Neuronal stem cell (in vitro differentiated cells): ENCODE data around the gene LRRIQ1.
A peak's percentile ranks its signal among the peaks of the same experiment; 100 is the strongest.

Experiments used
- DNase-seq: peaks from one replicate; pipeline ENCODE4 v3.0.0-alpha.2; 2013; ENCODE audit warnings: low spot score
- H2AFZ ChIP-seq: one replicate; pipeline ENCODE4 v1.6.1; 2013; ENCODE audit warnings: mild to moderate bottlenecking, low read length, inconsistent platforms
- H2AK5ac ChIP-seq: 2 replicates; pipeline ENCODE4 v1.6.1; 2013; ENCODE audit warnings: low read depth, mild to moderate bottlenecking, inconsistent platforms, low read length, moderate library complexity, mixed read lengths
- H2BK120ac ChIP-seq: 2 replicates; pipeline ENCODE4 v1.6.1; 2013; ENCODE audit warnings: low read depth, mild to moderate bottlenecking, inconsistent platforms, low read length, moderate library complexity, mixed read lengths
- H2BK12ac ChIP-seq: one replicate; pipeline ENCODE4 v1.6.1; 2013; ENCODE audit warnings: low read length, inconsistent platforms
- H2BK15ac ChIP-seq: 2 replicates; pipeline ENCODE4 v1.6.1; 2013; ENCODE audit warnings: mild to moderate bottlenecking, low read length, inconsistent platforms, mixed read lengths
- H2BK5ac ChIP-seq: one replicate; pipeline ENCODE4 v1.6.1; 2013; ENCODE audit warnings: inconsistent platforms, mild to moderate bottlenecking, low read length, moderate library complexity
- H3K14ac ChIP-seq: one replicate; pipeline ENCODE4 v1.6.1; 2013; ENCODE audit warnings: low read length, inconsistent platforms
- H3K18ac ChIP-seq: 2 replicates; pipeline ENCODE4 v1.6.1; 2013; ENCODE audit warnings: low read length, inconsistent platforms
- H3K23ac ChIP-seq: 2 replicates; pipeline ENCODE4 v1.6.1; 2013; ENCODE audit warnings: low read depth, mild to moderate bottlenecking, mixed read lengths, low read length, inconsistent platforms; ENCODE audit not compliant: poor library complexity
- H3K27ac ChIP-seq: replicated peaks from 3 replicates; pipeline ENCODE4 v1.5.1; 2013; ENCODE audit warnings: low read length, inconsistent platforms
- H3K27me3 ChIP-seq, 3 experiments: 2 replicates each; pipeline ENCODE4 v1.6.1; 2013; ENCODE audit warnings: low read length in 3 of 3, mild to moderate bottlenecking in 2 of 3, inconsistent platforms in 1 of 3, low read depth in 1 of 3, mixed read lengths in 1 of 3, moderate library complexity in 1 of 3; ENCODE audit not compliant: control insufficient read depth in 3 of 3, insufficient read depth in 3 of 3
- H3K36me3 ChIP-seq, 2 donors: replicated peaks in 1 of 2; 2 replicates each; pipeline ENCODE4 v1.6.1; 2013; ENCODE audit warnings: low read length in 2 of 2; ENCODE audit not compliant: control insufficient read depth in 2 of 2, insufficient read depth in 2 of 2
- H3K4ac ChIP-seq: 2 replicates; pipeline ENCODE4 v1.6.1; 2013; ENCODE audit warnings: inconsistent platforms, mild to moderate bottlenecking, low read length, moderate library complexity
- H3K4me1 ChIP-seq, 2 donors: 1 replicate in 1 of 2; 2 replicates in 1 of 2; pipeline ENCODE4 v1.6.1; 2013; ENCODE audit warnings: low read length in 2 of 2, low read depth in 1 of 2; ENCODE audit not compliant: control insufficient read depth in 2 of 2, insufficient read depth in 1 of 2
- H3K4me2 ChIP-seq: one replicate; pipeline ENCODE4 v1.6.1; 2013; ENCODE audit warnings: mild to moderate bottlenecking, low read length, inconsistent platforms; ENCODE audit not compliant: insufficient read depth, poor library complexity, severe bottlenecking
- H3K4me3 ChIP-seq, 2 donors: 2 replicates each; pipeline ENCODE4 v1.5.1; 2013; ENCODE audit warnings: low read length in 2 of 2, mild to moderate bottlenecking in 2 of 2, inconsistent platforms in 1 of 2, moderate library complexity in 1 of 2
- H3K79me1 ChIP-seq: one replicate; pipeline ENCODE4 v1.6.1; 2013; ENCODE audit warnings: low read depth, mild to moderate bottlenecking, inconsistent platforms, low read length, moderate library complexity
- H3K9ac ChIP-seq: one replicate; pipeline ENCODE4 v1.6.1; 2013; ENCODE audit warnings: mild to moderate bottlenecking, low read depth, low read length, inconsistent platforms; ENCODE audit not compliant: poor library complexity
- H3K9me3 ChIP-seq, 2 donors: replicated peaks in 1 of 2; 2 replicates each; pipeline versions ENCODE3 to v1.6.1; 2013; ENCODE audit warnings: low read length in 2 of 2, mild to moderate bottlenecking in 2 of 2, inconsistent platforms in 1 of 2, low read depth in 1 of 2, mixed read lengths in 1 of 2, moderate library complexity in 1 of 2; ENCODE audit not compliant: control insufficient read depth in 2 of 2, insufficient read depth in 1 of 2
- H4K8ac ChIP-seq: one replicate; pipeline ENCODE4 v1.6.1; 2013; ENCODE audit warnings: low read depth, mild to moderate bottlenecking, inconsistent platforms, low read length, moderate library complexity
- H4K91ac ChIP-seq: one replicate; pipeline ENCODE4 v1.6.1; 2013; ENCODE audit warnings: low read length, low read depth, mild to moderate bottlenecking, inconsistent platforms; ENCODE audit not compliant: poor library complexity
- WGBS, 2 donors: extraction: QIAGEN DNeasy Blood & Tissue Kit; methylation state at CpG; one replicate each; pipeline ENCODE4 v1.1.7; 2013; ENCODE audit warnings: missing lambda C conversion rate in 2 of 2, mixed read lengths in 1 of 2; ENCODE audit not compliant: insufficient read length in 2 of 2, insufficient replicate concordance in 1 of 2; ENCODE audit errors: extremely low coverage in 2 of 2; 5-methylcytosine and 5-hydroxymethylcytosine counted together

Gene LRRIQ1

DNA sequence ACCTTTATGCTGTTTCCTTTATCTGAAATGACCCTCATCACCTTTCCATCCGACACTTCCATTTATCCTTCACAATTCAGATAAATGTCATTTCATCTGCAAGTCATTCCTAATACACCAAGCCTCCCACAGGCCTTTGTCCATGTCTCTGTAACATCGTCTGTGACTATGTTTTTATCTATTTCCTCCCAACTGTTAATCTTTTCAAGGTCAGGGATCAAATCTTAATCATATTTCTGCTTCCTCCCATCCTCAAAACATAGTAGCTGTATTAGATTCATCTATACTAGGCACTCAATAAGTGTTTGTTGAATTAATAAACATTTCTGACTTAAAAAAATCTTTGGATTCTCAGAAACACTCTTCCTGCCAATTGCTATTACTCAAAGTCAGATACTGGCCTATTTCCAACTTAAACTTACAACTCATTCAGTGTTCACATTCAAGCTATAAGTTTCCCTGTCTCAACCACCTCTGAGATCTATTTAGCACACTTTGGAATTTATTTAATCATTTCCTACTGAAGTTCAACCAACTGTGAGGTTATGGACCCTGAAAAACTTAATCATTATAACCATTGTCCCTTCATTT, 143.6 kb downstream of the LRRIQ1 start:
- no peak overlapping the region for H2AK5ac ChIP-seq
- no peak overlapping the region for H3K23ac ChIP-seq
- no peaks in the 10 kb centered on the region for H3K27me3 ChIP-seq
- H3K79me1 ChIP-seq, result no peaks in the 10 kb centered on the region
- no peak overlapping the region for H3K14ac ChIP-seq
- no peak overlapping the region for H2AFZ ChIP-seq
- H3K36me3 ChIP-seq, result no peaks in the 10 kb centered on the region
- H3K4ac ChIP-seq, result no peak overlapping the region
- no peak overlapping the region for H2BK120ac ChIP-seq
- no peak overlapping the region for H3K18ac ChIP-seq
- DNase-seq, result no peak
- no peak overlapping the region for H2BK5ac ChIP-seq
- H3K27ac ChIP-seq, result no peak overlapping the region
- no peaks in the 10 kb centered on the region for H3K4me1 ChIP-seq
- H4K8ac ChIP-seq, result no peak overlapping the region
- no peak overlapping the region for H4K91ac ChIP-seq
- H2BK15ac ChIP-seq, result no peak overlapping the region
- no peak overlapping the region for H3K4me3 ChIP-seq
- no peak overlapping the region for H3K4me2 ChIP-seq
- no peaks in the 10 kb centered on the region for H3K9me3 ChIP-seq
- H3K9ac ChIP-seq, result no peak overlapping the region
- 100% methylated on average over 1 of the region's 2 CpGs for WGBS, 2 donors
- H2BK12ac ChIP-seq, result no peak overlapping the region

DNA sequence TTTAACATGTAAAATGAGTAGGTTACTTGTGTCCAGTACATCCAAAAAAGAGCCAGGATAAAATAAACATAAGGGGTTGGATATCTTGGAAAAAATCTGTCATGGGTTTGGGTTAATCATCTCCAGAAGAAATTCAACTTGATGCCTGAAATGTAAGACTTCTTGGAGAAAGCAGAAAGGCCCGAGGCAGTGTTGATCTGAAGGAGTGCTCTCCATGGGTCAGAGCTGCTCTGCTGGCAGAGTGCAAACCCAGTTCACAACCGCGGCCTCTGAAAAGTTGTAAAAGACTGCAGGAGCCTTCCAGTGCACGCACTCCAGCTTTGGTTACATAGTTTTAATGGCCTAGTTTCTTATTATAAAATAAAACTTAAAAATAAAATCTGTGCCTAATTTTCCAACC, 146.5 kb downstream of the LRRIQ1 start:
- DNase-seq, result no peak
- no peak overlapping the region for H3K27ac ChIP-seq

GRCh38 chr12:85183855-85184254, 147.7 kb downstream of the LRRIQ1 start:
- no peaks in the 10 kb centered on the region for H3K79me1 ChIP-seq
- no peaks in the 10 kb centered on the region for H3K27me3 ChIP-seq
- H3K27ac ChIP-seq, result no peak overlapping the region
- DNase-seq, result no peak
- no peak overlapping the region for H3K9ac ChIP-seq
- no peak overlapping the region for H2AFZ ChIP-seq
- no peak overlapping the region for H2BK15ac ChIP-seq
- no peak overlapping the region for H4K8ac ChIP-seq
- no peak overlapping the region for H4K91ac ChIP-seq
- H2BK5ac ChIP-seq, result no peak overlapping the region
- no peak overlapping the region for H3K18ac ChIP-seq
- no peaks in the 10 kb centered on the region for H3K4me1 ChIP-seq
- WGBS, 2 donors, result no CpG with 5 or more reads among the region's 2 CpGs
- no peak overlapping the region for H3K4me2 ChIP-seq
- no peak overlapping the region for H2BK12ac ChIP-seq
- H3K4me3 ChIP-seq, result no peak overlapping the region
- H3K14ac ChIP-seq, result no peak overlapping the region
- H3K23ac ChIP-seq, result no peak overlapping the region
- no peaks in the 10 kb centered on the region for H3K36me3 ChIP-seq
- no peak overlapping the region for H3K4ac ChIP-seq
- no peak overlapping the region for H2BK120ac ChIP-seq
- H2AK5ac ChIP-seq, result no peak overlapping the region
- no peaks in the 10 kb centered on the region for H3K9me3 ChIP-seq

More for the DNA sequence above, 146.5 kb downstream of the LRRIQ1 start:
- Histone ChIP-seq H2BK12ac (no peak overlapping the region), H3K4me3 (no peak overlapping the region), H2BK15ac (no peak overlapping the region), H4K91ac (no peak overlapping the region), H2BK5ac (no peak overlapping the region), H2AFZ (peak overlapping the region; percentile 55), H3K9ac (no peak overlapping the region), H3K14ac (no peak overlapping the region), H3K79me1 (no peaks in the 10 kb centered on the region), H3K23ac (no peak overlapping the region), H3K18ac (no peak overlapping the region), H3K27me3 (no peaks in the 10 kb centered on the region), H4K8ac (no peak overlapping the region), H3K4ac (no peak overlapping the region), H2AK5ac (no peak overlapping the region), H3K4me1 (no peaks in the 10 kb centered on the region), H2BK120ac (no peak overlapping the region), H3K36me3 (no peaks in the 10 kb centered on the region), H3K9me3 (no peaks in the 10 kb centered on the region), H3K4me2 (no peak overlapping the region)
- no CpG with 5 or more reads among the region's 4 CpGs for WGBS, 2 donors

GRCh38 chr12:85186236-85186635, 150.1 kb downstream of the LRRIQ1 start:
- Histone ChIP-seq H3K36me3 (no peaks in the 10 kb centered on the region), H3K4me1 (no peaks in the 10 kb centered on the region), H2BK5ac (no peak overlapping the region), H3K4me3 (no peak overlapping the region), H3K27me3 (no peaks in the 10 kb centered on the region), H2AK5ac (no peak overlapping the region), H3K27ac (no peak overlapping the region), H3K9me3 (no peaks in the 10 kb centered on the region), H3K79me1 (no peaks in the 10 kb centered on the region), H3K18ac (no peak overlapping the region), H3K9ac (no peak overlapping the region), H3K23ac (no peak overlapping the region), H3K4ac (no peak overlapping the region), H3K4me2 (no peak overlapping the region), H4K91ac (no peak overlapping the region), H4K8ac (no peak overlapping the region), H2BK15ac (no peak overlapping the region), H2BK12ac (no peak overlapping the region), H2BK120ac (no peak overlapping the region), H3K14ac (no peak overlapping the region), H2AFZ (no peak overlapping the region)
- WGBS, 2 donors, result no CpG with 5 or more reads among the region's 3 CpGs
- no peak for DNase-seq
